Spleen (tissue), 7 donors: ENCODE data around the gene HPCAL1.

Source experiments
- CTCF ChIP-seq, 11 experiments: fragments of 200-600 bp in 7 of 11; fragments of 450-650 bp in 4 of 11; sonication (generic) in 4 of 11; IDR thresholded peaks in 8 of 11; conservative IDR thresholded peaks in 3 of 11; 1 replicate in 7 of 11; 2 replicates in 4 of 11; pipeline versions ENCODE4 v1.4.0 to v1.8.0; 2016 to 2021; ENCODE audit warnings: antibody characterized with exemption in 11 of 11, inconsistent platforms in 4 of 11, mild to moderate bottlenecking in 1 of 11
- POLR2A ChIP-seq, 3 donors: fragments of 450-650 bp; IDR thresholded peaks; one replicate each; pipeline ENCODE4 v1.5.1; 2017; ENCODE audit warnings: antibody characterized with exemption in 3 of 3, mild to moderate bottlenecking in 1 of 3
- POLR2AphosphoS5 ChIP-seq, 3 donors: sonication (generic); formaldehyde crosslinking; IDR thresholded peaks; one replicate each; pipeline ENCODE4 v1.5.1; 2017; ENCODE audit warnings: antibody characterized with exemption in 3 of 3
- donor health status: DM: no; HTN: no; CAD: no; lungs with moderate emphysema.
- donor health status: DM: no; HTN: no; CAD: no.
- donor health status: DM: no; HTN: no; CAD: no.

- no peak for TF ChIP-seq CTCF (IDR thresholded peaks at IDR 0.05 in 8 of 11, conservative IDR thresholded peaks at IDR 0.05 in 3 of 11)
- no peak for TF ChIP-seq POLR2AphosphoS5 (IDR thresholded peaks at IDR 0.05)
- TF ChIP-seq POLR2A (IDR thresholded peaks at IDR 0.05): no peak
Observed at GRCh38 chr2:10305254-10305635, 2.5 kb downstream of the HPCAL1 start.
